Sigmoid colon (tissue), 7 donors: Measurements from ENCODE around the gene SKP2. TPM values are rescaled to one million over a fixed set of nuclear protein-coding genes. Genes with fewer than 3 reads are reported as not detected.

Experiments used
- DNase-seq: peaks from one replicate; pipeline ENCODE4 v3.0.0-alpha.2; 2019
- H3K27ac ChIP-seq, 4 donors: fragments of 200-600 bp; sonication (generic); one replicate each; pipeline ENCODE4 v1.5.1; 2016 to 2019; ENCODE audit warnings: mild to moderate bottlenecking in 1 of 4
- H3K27me3 ChIP-seq, 3 donors: fragments of 200-600 bp; sonication (generic); one replicate each; pipeline ENCODE4 v1.5.1; 2019; ENCODE audit warnings: mild to moderate bottlenecking in 1 of 3
- H3K36me3 ChIP-seq, 4 donors: fragments of 200-600 bp; sonication (generic); one replicate each; pipeline ENCODE4 v1.5.1; 2016 to 2019
- H3K4me1 ChIP-seq, 4 donors: fragments of 200-600 bp; sonication (generic); one replicate each; pipeline ENCODE4 v1.5.1; 2017 to 2019
- H3K4me3 ChIP-seq, 4 donors: fragments of 200-600 bp; sonication (generic); one replicate each; pipeline ENCODE4 v1.5.1; 2017 to 2019; ENCODE audit warnings: mild to moderate bottlenecking in 2 of 4, moderate library complexity in 1 of 4
- H3K9me3 ChIP-seq, 4 donors: fragments of 200-600 bp in 3 of 4; sonication (generic) in 3 of 4; one replicate each; pipeline versions ENCODE4 v1.5.1 to v1.6.1; 2013 to 2019
- CTCF ChIP-seq, 4 experiments: fragments of 450-650 bp in 3 of 4; fragments of 200-600 bp in 1 of 4; IDR thresholded peaks; one replicate each; pipeline ENCODE4 v1.5.1; 2016 to 2019; ENCODE audit warnings: antibody characterized with exemption in 4 of 4, mild to moderate bottlenecking in 3 of 4, moderate library complexity in 2 of 4
- EP300 ChIP-seq, 4 donors: sonication (generic); formaldehyde crosslinking; IDR thresholded peaks; one replicate each; pipeline ENCODE4 v1.6.1; 2017; ENCODE audit warnings: antibody characterized with exemption in 4 of 4
- POLR2A ChIP-seq, 2 donors: fragments of 450-650 bp; IDR thresholded peaks; one replicate each; pipeline ENCODE4 v1.6.1; 2016; ENCODE audit warnings: antibody characterized with exemption in 2 of 2, mild to moderate bottlenecking in 2 of 2, moderate library complexity in 2 of 2
- POLR2AphosphoS5 ChIP-seq, 4 donors: sonication (generic); formaldehyde crosslinking; IDR thresholded peaks; one replicate each; pipeline ENCODE4 v1.6.1; 2017; ENCODE audit warnings: antibody characterized with exemption in 4 of 4
- WGBS, 2 donors: extraction: QIAGEN DNeasy Blood & Tissue Kit; methylation state at CpG; one replicate each; pipeline ENCODE4 v1.1.7; 2013; 5-methylcytosine and 5-hydroxymethylcytosine counted together
- intact Hi-C: fragments of 100-400 bp; cut with DNase I; formaldehyde crosslinking; loops from one replicate; pipeline ENCODE4 v1.15.1; 2023
- polyA plus RNA-seq, 3 donors: library from polyadenylated mRNA; stranded (reverse); fragments of 200-250 nt; gene quantifications; one replicate each; pipeline ENCODE4 v1.2.3, GENCODE V29; 2013
- total RNA-seq, 4 donors: library from RNA; depleted of rRNA; stranded (reverse); fragments of >200 nt; gene quantifications; one replicate each; pipeline ENCODE4 v1.1.0, GENCODE V29; 2016
- donor health status: healthy with polysubstance abuse.
- donor health status: Bipolar disorder and iron deficiency.
- donor health status: healthy.

The SKP2 gene
- total and polyA plus RNA-seq, 7 donors, result 2.4 to 9.6 (median 7.0) TPM

- 95 to 99% methylated on average over 2 of the region's 2 CpGs for WGBS, 2 donors
- TF ChIP-seq EP300 (IDR thresholded peaks at IDR 0.05), result no peak
- TF ChIP-seq CTCF (IDR thresholded peaks at IDR 0.05), result no peak
- no peak for TF ChIP-seq POLR2A (IDR thresholded peaks at IDR 0.05)
- no peak for TF ChIP-seq POLR2AphosphoS5 (IDR thresholded peaks at IDR 0.05)
- H3K4me1 ChIP-seq, result peaks cover 0 to 3% (median 0%) of the 10 kb centered on the region in 4 donors
- H3K36me3 ChIP-seq, result peaks cover 0 to 79% (median 13%) of the 10 kb centered on the region in 4 donors
- intact Hi-C loops, result no loop called here
- no peak for DNase-seq
- no peaks in the 10 kb centered on the region for H3K9me3 ChIP-seq
- no peak overlapping the region for H3K4me3 ChIP-seq
- H3K27ac ChIP-seq, result no peak overlapping the region
- no peaks in the 10 kb centered on the region for H3K27me3 ChIP-seq
Observed at GRCh38 chr5:36205329-36205728, 53.4 kb downstream of the SKP2 start.

GRCh38 chr5:36206913-36207312 lies 55.0 kb downstream of the SKP2 start:
- Histone ChIP-seq H3K4me1 (peaks cover 0 to 3% (median 0%) of the 10 kb centered on the region in 4 donors), H3K27ac (no peak overlapping the region), H3K27me3 (no peaks in the 10 kb centered on the region), H3K36me3 (peaks cover 0 to 77% (median 13%) of the 10 kb centered on the region in 4 donors), H3K9me3 (no peaks in the 10 kb centered on the region), H3K4me3 (no peak overlapping the region)
- DNase-seq, result no peak
- intact Hi-C loops, result no loop called here
- no peak for TF ChIP-seq POLR2A (IDR thresholded peaks at IDR 0.05)
- TF ChIP-seq POLR2AphosphoS5 (IDR thresholded peaks at IDR 0.05), result no peak
- no peak for TF ChIP-seq EP300 (IDR thresholded peaks at IDR 0.05)
- no peak for TF ChIP-seq CTCF (IDR thresholded peaks at IDR 0.05)

- no peak for DNase-seq
- intact Hi-C loops, result no loop called here
- Histone ChIP-seq H3K27me3 (no peaks in the 10 kb centered on the region), H3K9me3 (no peaks in the 10 kb centered on the region), H3K27ac (no peak overlapping the region), H3K4me3 (no peak overlapping the region), H3K4me1 (peaks cover 0 to 3% (median 0%) of the 10 kb centered on the region in 4 donors), H3K36me3 (peaks cover 0 to 72% (median 13%) of the 10 kb centered on the region in 4 donors)
- WGBS, 2 donors, result 93 to 96% methylated on average over 2 of the region's 2 CpGs
- no peak for TF ChIP-seq CTCF (IDR thresholded peaks at IDR 0.05)
- TF ChIP-seq POLR2A (IDR thresholded peaks at IDR 0.05), result no peak
- TF ChIP-seq EP300 (IDR thresholded peaks at IDR 0.05), result no peak
- no peak for TF ChIP-seq POLR2AphosphoS5 (IDR thresholded peaks at IDR 0.05)
Observed at GRCh38 chr5:36208786-36209185, 56.9 kb downstream of the SKP2 start.

- no peaks in the 10 kb centered on the region for H3K9me3 ChIP-seq
- no peak for TF ChIP-seq CTCF (IDR thresholded peaks at IDR 0.05)
- TF ChIP-seq POLR2A (IDR thresholded peaks at IDR 0.05), result no peak
- TF ChIP-seq POLR2AphosphoS5 (IDR thresholded peaks at IDR 0.05), result no peak
- TF ChIP-seq EP300 (IDR thresholded peaks at IDR 0.05), result no peak
- intact Hi-C loops, result no loop called here
- no peaks in the 10 kb centered on the region for H3K27me3 ChIP-seq
- H3K4me1 ChIP-seq, result peaks cover 0 to 3% (median 0%) of the 10 kb centered on the region in 4 donors
- 95 to 96% methylated on average over 3 of the region's 3 CpGs for WGBS, 2 donors
- H3K4me3 ChIP-seq, result no peak overlapping the region
- DNase-seq, result no peak
- H3K36me3 ChIP-seq, result peaks cover 0 to 77% (median 13%) of the 10 kb centered on the region in 4 donors
- no peak overlapping the region for H3K27ac ChIP-seq
Observed at GRCh38 chr5:36209664-36210063, 57.8 kb downstream of the SKP2 start.

- H3K4me1 ChIP-seq, result no peaks in the 10 kb centered on the region
- intact Hi-C loops, result no loop called here
- no peak overlapping the region for H3K4me3 ChIP-seq
- H3K27ac ChIP-seq, result no peak overlapping the region
- DNase-seq, result no peak
- no peaks in the 10 kb centered on the region for H3K9me3 ChIP-seq
- H3K36me3 ChIP-seq, result peaks cover 0 to 79% (median 9%) of the 10 kb centered on the region in 4 donors
- 94 to 97% methylated on average over 3 of the region's 3 CpGs for WGBS, 2 donors
- no peak for TF ChIP-seq POLR2A (IDR thresholded peaks at IDR 0.05)
- no peak for TF ChIP-seq POLR2AphosphoS5 (IDR thresholded peaks at IDR 0.05)
- TF ChIP-seq EP300 (IDR thresholded peaks at IDR 0.05), result no peak
- no peak for TF ChIP-seq CTCF (IDR thresholded peaks at IDR 0.05)
- H3K27me3 ChIP-seq, result no peaks in the 10 kb centered on the region
Observed at GRCh38 chr5:36214436-36214835, 62.5 kb downstream of the SKP2 start.
